ENCODE data around the gene PCBP3. TPM values are rescaled to one million over a fixed set of nuclear protein-coding genes. Genes with fewer than 3 reads are reported as not detected.
A peak's percentile ranks its signal among the peaks of the same experiment; 100 is the strongest.

PCBP3 gene
- total RNA-seq, 1 experiment from 2014 or later, result 10.9 TPM

- no peak overlapping the region for H3T11ph ChIP-seq (ENCODE audit: low read length)
- H2AK5ac ChIP-seq (ENCODE audit: insufficient read length, low read length), result no peak overlapping the region
- H4K20me1 ChIP-seq (ENCODE audit: control insufficient read depth, insufficient read depth, insufficient read length), result no peaks in the 10 kb centered on the region
- no peak for DNase-seq
- no peak overlapping the region for H3K18ac ChIP-seq (ENCODE audit: insufficient read length, low read depth, low read length)
- H3K79me1 ChIP-seq (ENCODE audit: insufficient read depth, low read depth, low read length, poor library complexity, severe bottlenecking), result no peaks in the 10 kb centered on the region
- no peak overlapping the region for H4K8ac ChIP-seq (replicated peaks; ENCODE audit: insufficient read length, low read depth, low read length)
- H3K79me2 ChIP-seq (ENCODE audit: insufficient read depth, low read length), result no peaks in the 10 kb centered on the region
- H3K36me3 Mint-ChIP-seq (ENCODE audit: insufficient read depth in 1 of 3, low read depth in 3 of 3), result no peaks in the 10 kb centered on the region
- no peak overlapping the region for H3K27ac ChIP-seq (ENCODE audit: insufficient read length, low read depth, low read length)
- no peak overlapping the region for H2AFZ ChIP-seq (ENCODE audit: low read length)
- H3K23ac ChIP-seq (ENCODE audit: insufficient read length, low read depth, low read length), result no peak overlapping the region
- no peaks in the 10 kb centered on the region; a peak in 2 of 5 replicates for H3K9me3 Mint-ChIP-seq
- H3K56ac ChIP-seq (ENCODE audit: insufficient read length, low read depth, low read length), result no peak overlapping the region
- H2BK12ac ChIP-seq (ENCODE audit: insufficient read length, low read depth, low read length), result no peak overlapping the region
- no peak overlapping the region for H2BK120ac ChIP-seq (ENCODE audit: low read depth, low read length, poor library complexity, severe bottlenecking)
- H3K9ac ChIP-seq (ENCODE audit: extremely low read depth, insufficient read length, low read length), result no peak overlapping the region
- H3K4me2 ChIP-seq (ENCODE audit: insufficient read depth, insufficient read length, low read length), result no peak overlapping the region
- H3K23me2 ChIP-seq (ENCODE audit: insufficient read length, low read depth, low read length, poor library complexity, severe bottlenecking), result no peaks in the 10 kb centered on the region
- H3K27ac Mint-ChIP-seq, result peak overlapping the region in 1 of 3 experiments; percentile 44; a peak in 1 of 7 replicates
- peaks cover 30% of the 10 kb centered on the region for H3K27me3 Mint-ChIP-seq (ENCODE audit: low read depth)
- no peak for TF ChIP-seq CTCF (conservative IDR thresholded peaks at IDR 0.05)
- H3K4me1 ChIP-seq (ENCODE audit: insufficient read depth, low read length), result no peaks in the 10 kb centered on the region
- no peak overlapping the region for H3K14ac ChIP-seq (ENCODE audit: insufficient read depth, low read length)
- no peak overlapping the region for H4K5ac ChIP-seq (ENCODE audit: insufficient read length, low read depth, low read length)
- H2BK5ac ChIP-seq (ENCODE audit: insufficient read length, low read length), result no peak overlapping the region
- no CpG with 5 or more reads among the region's 35 CpGs for WGBS (ENCODE audit: extremely low coverage, insufficient read length, low lambda C conversion rate)
- no peaks in the 10 kb centered on the region for H3K27me3 ChIP-seq (ENCODE audit: insufficient read depth, low read length)
- no peak overlapping the region for H3K4ac ChIP-seq (ENCODE audit: low read depth, low read length)
- H3K4me3 Mint-ChIP-seq, result no peak overlapping the region
- H4K91ac ChIP-seq (ENCODE audit: insufficient read length, low read depth, low read length), result no peak overlapping the region
- H2BK15ac ChIP-seq (ENCODE audit: low read depth, low read length), result no peak overlapping the region
- H3K9me3 ChIP-seq (ENCODE audit: control insufficient read depth, low read depth, low read length), result no peaks in the 10 kb centered on the region
- H3K4me1 Mint-ChIP-seq, result peaks cover 14 to 22% of the 10 kb centered on the region in 2 experiments
- H2BK20ac ChIP-seq (ENCODE audit: low read depth, low read length, poor library complexity, severe bottlenecking), result no peak overlapping the region
These were observed 306.6 kb downstream of the PCBP3 start for GRCh38 chr21:45949928-45950739.
